Measurements from ENCODE around the gene ADAMTSL5. TPM values are rescaled to one million over a fixed set of nuclear protein-coding genes. Genes with fewer than 3 reads are reported as not detected.

The ADAMTSL5 gene
- total RNA-seq, 4 donors from 2014 or later, result 5.0 to 31.5 (median 25.2) TPM

GRCh38 chr19:1456121-1456900 lies 56.5 kb downstream of the ADAMTSL5 start:
- no peak overlapping the region for H3K27ac ChIP-seq
- TF ChIP-seq CTCF (IDR thresholded peaks at IDR 0.05) (no peak), POLR2A (IDR thresholded peaks at IDR 0.05) (no peak)
- H3K4me1 ChIP-seq, result peaks cover 0 to 23% (median 9%) of the 10 kb centered on the region in 4 donors
- no peak overlapping the region for H3K4me3 ChIP-seq
- H3K36me3 ChIP-seq, result no peaks in the 10 kb centered on the region
- no peak for DNase-seq
- peaks cover 0 to 51% of the 10 kb centered on the region in 2 donors for H3K27me3 ChIP-seq
- peaks cover 0 to 6% (median 0%) of the 10 kb centered on the region in 4 donors for H3K9me3 ChIP-seq

DNA sequence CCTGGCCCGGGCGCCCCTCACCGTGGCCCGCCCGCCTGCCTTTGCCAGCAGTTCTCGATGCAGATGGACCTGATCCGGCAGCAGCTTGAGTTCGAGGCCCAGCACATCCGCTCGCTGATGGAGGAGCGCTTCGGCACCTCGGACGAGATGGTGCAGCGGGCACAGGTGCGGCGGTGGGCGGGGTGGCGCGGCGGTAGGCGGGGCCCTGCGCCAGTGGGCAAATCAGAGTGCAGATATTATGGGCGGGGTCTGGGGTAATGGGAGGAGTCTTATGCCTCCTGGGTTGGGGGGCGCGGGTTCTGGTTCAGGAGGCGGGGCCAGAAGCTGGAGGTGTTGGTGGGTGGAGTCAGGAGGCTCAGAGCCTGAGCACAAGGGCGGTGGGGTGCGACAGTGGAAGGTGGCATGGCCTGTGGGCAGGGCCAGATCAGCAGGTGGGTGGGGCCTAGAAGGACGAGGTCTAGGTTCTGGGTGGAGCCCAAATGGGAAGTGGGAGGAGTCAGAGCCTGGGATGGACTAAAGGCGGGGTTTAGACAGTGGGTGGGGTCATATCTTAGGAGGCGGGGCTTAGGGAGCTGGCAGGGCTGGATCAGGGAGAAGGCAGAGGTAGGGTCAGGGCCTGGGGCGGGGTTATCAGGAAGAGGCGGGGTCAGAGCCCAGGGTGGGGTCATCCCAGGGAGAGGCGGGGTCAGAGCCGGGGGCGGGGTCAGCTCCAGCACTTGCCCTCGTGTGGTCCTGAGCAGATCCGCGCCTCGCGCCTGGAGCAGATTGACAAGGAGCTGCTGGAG lies 57.3 kb downstream of the ADAMTSL5 start:
- Histone ChIP-seq H3K27me3 (peaks cover 0 to 57% of the 10 kb centered on the region in 2 donors), H3K4me1 (peaks cover 0 to 23% (median 9%) of the 10 kb centered on the region in 4 donors), H3K27ac (no peak overlapping the region), H3K9me3 (peaks cover 0 to 6% (median 0%) of the 10 kb centered on the region in 4 donors), H3K4me3 (peak overlapping the region in 2 of 4 donors; percentile 6 to 8), H3K36me3 (no peaks in the 10 kb centered on the region)
- TF ChIP-seq POLR2A (IDR thresholded peaks at IDR 0.05) (no peak), CTCF (IDR thresholded peaks at IDR 0.05) (no peak)
- peak; percentile 22 to 92 (median 85) for DNase-seq

Other genes with a start within 250 kb of the ADAMTSL5 start
- 100 to 1,000 TPM; 258 to 623 (median 458) TPM for gene CIRBP, start 243.7 kb downstream of the ADAMTSL5 start, total RNA-seq
- gene FAM174C, start 237.5 kb downstream of the ADAMTSL5 start, total RNA-seq, result 10 to 100 TPM; 39.6 to 87.7 (median 80.0) TPM
- 10 to 100 TPM; 21.5 to 34.1 (median 32.3) TPM for gene EFNA2, start 227.1 kb downstream of the ADAMTSL5 start, total RNA-seq
- 100 to 1,000 TPM in 3 of 4 donors, 10 to 100 TPM in 1; 99.9 to 165 (median 156) TPM for gene NDUFS7, start 129.1 kb downstream of the ADAMTSL5 start, total RNA-seq
- 1 to 10 TPM in 2 of 4 donors, not detected in 2; 2.5 to 3.1 TPM for gene GAMT, start 111.5 kb downstream of the ADAMTSL5 start, total RNA-seq
- gene DAZAP1, start 105.4 kb downstream of the ADAMTSL5 start, total RNA-seq, result 10 to 100 TPM; 37.5 to 90.9 (median 58.2) TPM
- 1,000 to 10,000 TPM; 1,044 to 1,915 (median 1,354) TPM for gene RPS15, start 74.6 kb downstream of the ADAMTSL5 start, total RNA-seq
- under 1 TPM in 3 of 4 donors, not detected in 1; 0.18 to 0.76 (median 0.27) TPM for gene APC2, start 62.9 kb downstream of the ADAMTSL5 start, total RNA-seq
- gene C19orf25, start 33.8 kb downstream of the ADAMTSL5 start, total RNA-seq, result 10 to 100 TPM; 35.5 to 68.5 (median 61.9) TPM
- 10 to 100 TPM in 3 of 4 donors, 1 to 10 TPM in 1; 7.7 to 14.6 (median 12.1) TPM for gene PCSK4, start 22.7 kb downstream of the ADAMTSL5 start, total RNA-seq
- gene REEP6, start 21.8 kb downstream of the ADAMTSL5 start, total RNA-seq, result 100 to 1,000 TPM in 3 of 4 donors, 1 to 10 TPM in 1; 7.4 to 167 (median 162) TPM
- gene PLK5, start 11.1 kb upstream of the ADAMTSL5 start, total RNA-seq, result not detected
- 10 to 100 TPM; 11.6 to 20.0 (median 15.6) TPM for gene MEX3D, start 55.3 kb upstream of the ADAMTSL5 start, total RNA-seq
- gene MBD3, start 79.8 kb upstream of the ADAMTSL5 start, total RNA-seq, result 100 to 1,000 TPM in 1 of 4 donors, 10 to 100 TPM in 3; 58.7 to 110 (median 81.6) TPM
- gene UQCR11, start 92.4 kb upstream of the ADAMTSL5 start, total RNA-seq, result 100 to 1,000 TPM in 1 of 4 donors, 10 to 100 TPM in 3; 59.8 to 122 (median 94.3) TPM
- 100 to 1,000 TPM in 1 of 4 donors, 10 to 100 TPM in 3; 49.2 to 112 (median 80.3) TPM for gene TCF3, start 139.6 kb upstream of the ADAMTSL5 start, total RNA-seq
- under 1 TPM in 2 of 4 donors, not detected in 2; 0.27 to 0.28 TPM for gene ONECUT3, start 240.5 kb upstream of the ADAMTSL5 start, total RNA-seq